Measurements from ENCODE around the gene ETAA1.

ETAA1 gene

DNA sequence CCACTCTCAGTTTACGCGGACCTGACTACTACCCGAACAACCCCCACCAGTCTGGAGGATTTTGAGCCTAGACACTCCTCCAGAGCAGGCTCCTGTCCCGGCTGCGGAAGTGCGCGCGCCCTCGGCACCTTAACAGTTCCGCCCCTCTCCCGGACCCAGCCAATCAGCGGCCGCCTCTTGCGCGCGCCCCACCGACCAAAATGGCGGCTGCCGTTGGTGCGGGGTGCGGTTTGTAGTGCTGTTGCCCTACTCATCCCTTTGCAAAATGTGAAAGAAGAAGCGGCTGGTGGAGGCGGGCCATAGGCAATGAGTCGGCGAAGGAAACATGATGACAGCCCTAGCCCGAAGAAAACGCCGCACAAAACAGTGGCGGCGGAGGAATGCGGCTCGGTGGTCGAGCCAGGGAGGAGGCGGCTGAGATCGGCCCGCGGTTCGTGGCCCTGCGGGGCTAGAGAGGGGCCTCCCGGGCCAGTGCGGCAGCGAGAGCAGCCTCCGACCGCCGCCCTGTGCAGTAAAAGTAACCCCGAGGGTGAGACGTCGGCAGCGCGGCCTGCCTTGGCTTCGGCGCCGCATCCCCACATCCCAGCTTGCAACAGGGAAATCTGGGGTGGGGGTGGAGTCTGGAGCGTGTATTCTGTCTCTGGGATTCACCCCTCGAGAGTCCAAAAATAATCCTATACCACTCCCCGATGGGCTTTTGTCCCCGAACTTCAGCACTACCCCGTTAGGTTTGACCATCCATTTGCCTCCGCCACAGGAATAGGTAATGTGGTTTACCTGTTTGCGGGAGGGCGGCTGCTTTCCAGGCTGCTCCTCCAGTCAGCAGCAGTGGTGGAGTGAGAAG is at the start of gene ETAA1:
ETAA1 (plus strand) TSS at position 191 of the 844 bp plus-strand sequence; CDS start at position 307, 116 bp downstream.
- DNase-seq (ENCODE audit: low spot score), result peak; percentile 90

DNA sequence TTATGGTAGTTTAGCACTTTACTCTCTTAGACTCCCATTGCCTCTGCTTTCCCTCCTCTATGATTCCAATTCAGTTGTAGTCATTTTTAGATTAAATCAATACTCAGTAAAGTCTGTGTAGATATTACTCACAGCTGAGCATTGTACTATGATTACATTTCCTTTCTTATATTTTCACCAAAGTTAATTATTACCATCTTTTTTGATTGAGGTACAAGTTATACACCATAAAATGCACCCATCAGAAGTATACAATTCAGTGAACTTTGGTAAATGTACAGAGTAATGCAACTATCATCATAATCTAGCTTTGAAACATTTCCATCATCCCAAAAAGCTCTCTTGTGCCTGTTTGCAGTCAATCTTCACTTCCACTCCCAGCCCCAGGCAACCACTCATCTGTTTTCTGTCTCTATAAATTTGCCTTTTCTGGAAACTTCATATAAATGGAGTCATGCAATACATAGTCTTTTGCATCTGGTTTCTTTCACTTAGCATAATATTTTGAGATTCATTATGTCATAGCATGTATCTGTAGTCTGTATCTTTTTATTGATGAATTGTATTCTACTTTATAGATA is 30.2 kb upstream of the ETAA1 start:
- no peak for DNase-seq (ENCODE audit: low spot score)

DNA sequence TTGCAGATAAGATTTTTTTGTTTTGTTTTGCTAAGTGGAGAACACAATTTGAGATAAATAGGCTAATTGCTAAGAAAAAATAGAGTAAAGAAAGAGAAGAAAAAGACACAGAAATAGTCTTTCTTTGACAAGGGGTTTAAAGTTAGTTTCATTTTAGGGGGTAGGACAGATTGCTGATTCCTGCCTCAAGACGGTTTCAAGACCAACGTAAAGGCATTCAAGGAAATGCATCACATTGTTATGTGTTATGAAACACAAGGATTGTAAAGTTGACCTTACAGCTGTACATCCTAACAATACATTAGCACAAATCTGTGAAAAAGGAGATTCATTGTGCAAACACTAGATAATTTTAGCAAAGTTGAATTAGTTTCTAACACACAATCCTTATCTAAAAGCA is 22.7 kb upstream of the ETAA1 start:
- DNase-seq (ENCODE audit: low spot score), result no peak

DNA sequence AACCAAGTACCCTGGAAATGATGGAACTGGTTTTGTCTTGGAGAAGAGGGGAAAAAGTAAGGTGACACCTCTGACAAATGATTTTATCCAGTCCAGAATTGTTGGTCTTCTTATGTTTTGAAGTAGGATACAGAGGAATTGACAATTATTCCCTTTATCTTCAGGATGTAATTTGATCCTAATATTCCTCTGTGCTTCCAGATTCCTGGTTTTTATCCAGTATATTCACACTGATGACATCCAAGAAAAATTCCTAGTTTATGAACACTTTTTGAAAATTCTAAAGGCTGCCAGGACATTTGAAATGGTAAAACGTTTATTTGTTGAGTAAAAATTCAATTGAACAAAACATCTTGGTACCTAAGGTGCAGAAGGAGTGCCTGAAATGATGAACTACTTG is 22.2 kb upstream of the ETAA1 start:
- DNase-seq (ENCODE audit: low spot score), result no peak

DNA sequence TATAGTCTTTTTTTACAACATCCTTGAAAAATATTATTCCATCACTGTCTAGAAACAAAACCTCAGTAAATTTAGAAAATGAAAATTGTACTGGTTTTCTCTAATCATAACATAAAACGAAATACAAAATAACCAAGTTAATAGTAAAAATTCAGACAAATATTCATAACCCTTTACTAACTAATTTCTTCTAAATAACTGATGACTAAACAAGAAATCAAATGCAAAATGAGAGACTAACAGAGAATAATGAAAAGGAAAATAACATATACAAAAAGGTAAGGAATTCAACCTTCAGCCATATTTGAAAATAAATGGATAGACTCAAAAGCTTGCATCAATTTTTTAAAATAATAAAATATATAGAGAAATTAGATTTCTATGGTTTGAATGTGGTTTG is 18.6 kb upstream of the ETAA1 start:
- no peak for DNase-seq (ENCODE audit: low spot score)

DNA sequence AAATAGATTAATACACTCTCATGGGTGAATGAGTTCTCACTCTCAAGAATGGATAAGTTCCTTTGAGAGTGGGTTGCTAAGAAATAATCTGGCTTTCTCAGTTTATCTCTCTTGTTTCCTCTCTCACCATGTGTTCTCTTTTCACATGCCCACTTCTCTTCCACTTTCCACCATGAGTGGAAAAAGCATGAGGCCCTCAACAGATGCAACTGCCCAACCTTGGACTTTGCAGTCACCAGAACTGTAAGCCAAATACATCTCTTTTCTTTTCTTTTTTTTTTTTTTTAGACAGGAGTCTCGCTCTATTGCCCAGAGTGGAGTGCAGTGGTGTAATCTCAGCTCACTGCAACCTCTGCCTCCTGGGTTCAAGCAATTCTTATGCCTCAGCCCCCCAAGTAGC is 18.1 kb upstream of the ETAA1 start:
- no peak for DNase-seq (ENCODE audit: low spot score)

DNA sequence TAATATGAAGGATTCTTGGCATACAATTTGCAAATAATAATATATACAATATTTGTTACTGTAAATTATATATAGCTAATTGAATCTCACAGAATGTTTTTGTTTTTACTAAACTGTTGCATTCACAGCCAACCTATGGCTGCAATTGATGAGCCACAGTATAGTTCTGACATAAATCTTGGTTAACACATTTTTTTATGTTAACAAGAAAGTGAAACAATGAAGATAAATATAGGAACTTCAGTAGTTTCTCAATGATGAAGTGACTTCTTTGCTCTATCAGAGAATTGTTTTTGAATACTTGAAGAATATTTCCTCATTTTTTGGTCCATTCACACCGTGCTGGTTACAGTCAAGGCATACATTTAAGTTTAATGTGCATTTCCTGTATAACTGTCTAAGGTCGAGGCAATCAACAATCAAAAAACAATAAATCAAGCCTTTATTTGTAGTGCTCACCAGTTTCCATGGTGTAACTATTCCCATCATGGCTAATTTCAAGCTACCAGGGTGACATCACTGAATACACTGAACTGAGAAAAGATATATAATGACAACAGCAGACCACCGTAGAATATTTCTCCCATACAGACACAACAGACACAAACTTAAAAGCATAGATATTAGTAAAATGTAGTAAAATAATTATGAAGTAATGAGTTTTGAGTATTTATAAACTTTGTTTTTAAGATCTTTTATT is 12.9 kb upstream of the ETAA1 start:
- DNase-seq (ENCODE audit: low spot score), result no peak

DNA sequence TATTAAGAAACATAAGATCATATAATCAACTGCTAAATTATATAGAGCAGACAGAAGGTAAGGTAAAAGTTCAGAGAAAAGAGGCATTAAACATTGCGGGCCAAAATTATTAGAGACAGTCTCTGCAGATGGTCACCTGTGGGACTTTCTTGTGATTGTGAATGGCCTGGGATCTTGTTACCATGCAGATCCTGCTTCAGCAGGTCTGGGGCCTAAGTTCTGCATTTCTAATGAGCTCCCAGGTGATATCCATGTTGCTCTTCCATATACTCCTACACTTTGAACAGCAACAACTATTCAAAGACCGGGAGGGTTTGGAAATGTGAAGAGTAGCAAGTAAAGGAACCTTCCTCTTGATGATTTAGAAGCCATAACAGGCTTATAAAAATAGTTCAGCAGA is 8.5 kb upstream of the ETAA1 start:
- DNase-seq (ENCODE audit: low spot score), result no peak

DNA sequence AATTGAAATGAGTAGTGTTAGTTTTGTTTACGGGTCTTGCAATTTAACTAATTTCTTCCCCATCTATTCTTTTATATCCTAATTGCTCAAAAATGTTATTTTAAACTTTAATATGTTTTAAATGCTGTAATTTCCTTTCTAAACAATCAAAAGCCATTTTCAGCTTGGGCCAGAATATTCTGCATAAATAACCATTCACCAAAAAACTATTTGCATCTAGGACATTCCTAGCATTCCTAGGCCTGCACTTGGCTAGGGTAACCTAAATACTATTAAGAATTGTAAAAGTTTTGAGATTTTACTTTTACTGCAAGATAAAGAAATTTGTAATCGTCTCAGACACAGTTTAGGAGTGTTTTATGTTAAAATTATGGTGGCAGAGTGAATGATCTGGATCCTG is 7.8 kb upstream of the ETAA1 start:
- no peak for DNase-seq (ENCODE audit: low spot score)

DNA sequence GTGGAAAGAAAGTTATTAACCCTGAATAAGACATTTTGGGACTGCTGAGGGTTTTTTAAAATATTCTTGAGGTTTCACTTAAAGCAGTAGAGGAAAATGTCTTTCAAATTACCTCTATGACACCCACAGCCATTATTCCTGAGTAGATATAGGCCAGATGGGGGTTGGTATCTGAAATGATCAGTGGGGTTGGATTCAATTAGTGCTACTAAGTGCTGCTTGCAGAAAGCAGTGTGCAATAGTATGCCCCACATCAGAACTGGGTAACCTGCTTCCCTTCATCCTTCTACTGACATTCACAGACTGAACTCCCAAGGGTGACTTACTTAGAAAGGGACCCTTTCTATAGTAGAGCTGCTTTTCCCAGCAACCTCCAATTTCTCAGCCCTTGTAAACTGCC is 7.3 kb upstream of the ETAA1 start:
- no peak for DNase-seq (ENCODE audit: low spot score)

DNA sequence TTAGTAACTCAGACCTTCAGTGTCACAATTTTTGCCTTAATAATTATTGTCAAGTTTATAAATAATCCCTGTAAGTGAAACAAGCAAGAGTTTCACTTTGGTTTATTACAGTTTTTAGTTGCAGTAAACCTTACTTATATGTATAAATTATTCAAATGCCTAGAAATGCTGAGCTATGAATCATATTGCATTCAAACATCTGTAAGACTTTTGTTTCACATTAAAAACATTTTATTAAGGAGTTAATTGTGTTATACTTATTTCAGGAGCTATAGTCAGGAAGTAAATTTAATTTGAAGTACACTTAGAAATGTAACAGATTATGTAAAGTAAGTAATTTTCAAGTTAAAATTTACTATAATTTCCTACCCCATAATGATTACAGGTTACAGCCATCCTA is 3.9 kb upstream of the ETAA1 start:
- DNase-seq (ENCODE audit: low spot score), result no peak

DNA sequence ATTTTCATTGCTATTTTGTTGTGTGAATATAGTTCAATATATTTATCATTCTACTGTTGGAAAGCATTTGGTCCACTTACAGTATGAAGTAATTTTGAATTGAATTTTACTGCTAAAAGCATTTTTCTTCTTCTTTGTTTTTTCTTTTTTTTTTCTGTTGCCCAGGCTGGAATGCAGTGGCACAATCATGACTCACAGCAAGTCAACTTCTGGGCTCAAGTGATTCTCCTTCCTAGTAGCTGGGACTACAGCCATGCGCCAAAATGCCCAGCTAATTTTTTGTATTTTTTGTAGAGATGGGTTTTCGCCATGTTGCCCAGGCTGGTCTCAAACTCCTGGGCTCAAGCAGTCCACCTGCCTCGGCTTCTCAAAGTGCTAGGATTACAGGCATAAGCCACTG is 2.4 kb upstream of the ETAA1 start:
- DNase-seq (ENCODE audit: low spot score), result peak; percentile 50

DNA sequence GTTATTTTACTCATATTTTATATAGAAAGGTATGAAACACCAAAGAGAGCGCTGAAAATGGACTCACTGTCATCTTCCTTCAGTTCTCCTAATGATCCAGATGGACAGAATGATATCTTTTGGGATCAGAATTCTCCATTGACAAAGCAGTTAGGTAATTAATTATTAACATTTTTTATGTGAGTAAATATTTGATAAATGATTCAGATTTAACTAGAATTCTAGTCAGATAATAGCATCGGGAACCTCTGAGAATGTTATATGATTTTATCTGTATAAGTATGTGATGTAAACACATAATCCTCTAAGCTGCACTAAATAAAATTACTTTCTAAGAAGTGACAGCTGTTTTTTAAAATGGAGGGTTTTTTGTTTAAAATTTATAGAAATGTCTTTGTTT is 2.0 kb downstream of the ETAA1 start:
- no peak for DNase-seq (ENCODE audit: low spot score)

DNA sequence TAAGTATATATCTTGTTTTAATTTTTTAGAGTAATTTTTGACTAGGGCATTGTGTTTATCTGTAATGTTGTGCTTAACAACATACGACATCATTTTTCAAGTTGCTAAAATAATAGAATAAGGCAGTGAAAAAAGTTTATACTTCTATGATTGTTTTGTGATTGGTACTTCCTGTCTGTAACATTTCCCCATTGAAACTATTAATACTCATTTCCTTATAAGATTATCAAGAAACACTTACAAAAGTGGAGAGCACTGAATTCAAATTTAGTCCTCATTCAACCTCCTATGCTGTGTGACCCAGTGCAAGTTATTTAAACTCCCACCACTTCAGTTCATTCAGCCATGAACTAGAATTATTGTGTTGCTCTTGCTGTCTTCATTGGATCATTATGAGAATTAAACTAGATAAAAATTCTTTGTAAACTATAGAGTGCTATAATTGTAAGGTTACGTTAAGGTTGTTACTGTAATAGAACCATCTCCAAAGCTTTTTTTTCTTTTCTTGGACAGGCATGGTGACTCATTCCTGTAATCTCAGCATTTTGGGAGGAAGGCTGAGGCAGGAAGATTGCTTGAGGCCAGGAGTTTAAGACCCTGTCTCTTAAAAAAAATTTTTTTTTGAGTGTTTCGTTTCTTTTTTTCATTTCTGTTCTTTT is 2.8 kb downstream of the ETAA1 start:
- peak; percentile 44 for DNase-seq (ENCODE audit: low spot score)

DNA sequence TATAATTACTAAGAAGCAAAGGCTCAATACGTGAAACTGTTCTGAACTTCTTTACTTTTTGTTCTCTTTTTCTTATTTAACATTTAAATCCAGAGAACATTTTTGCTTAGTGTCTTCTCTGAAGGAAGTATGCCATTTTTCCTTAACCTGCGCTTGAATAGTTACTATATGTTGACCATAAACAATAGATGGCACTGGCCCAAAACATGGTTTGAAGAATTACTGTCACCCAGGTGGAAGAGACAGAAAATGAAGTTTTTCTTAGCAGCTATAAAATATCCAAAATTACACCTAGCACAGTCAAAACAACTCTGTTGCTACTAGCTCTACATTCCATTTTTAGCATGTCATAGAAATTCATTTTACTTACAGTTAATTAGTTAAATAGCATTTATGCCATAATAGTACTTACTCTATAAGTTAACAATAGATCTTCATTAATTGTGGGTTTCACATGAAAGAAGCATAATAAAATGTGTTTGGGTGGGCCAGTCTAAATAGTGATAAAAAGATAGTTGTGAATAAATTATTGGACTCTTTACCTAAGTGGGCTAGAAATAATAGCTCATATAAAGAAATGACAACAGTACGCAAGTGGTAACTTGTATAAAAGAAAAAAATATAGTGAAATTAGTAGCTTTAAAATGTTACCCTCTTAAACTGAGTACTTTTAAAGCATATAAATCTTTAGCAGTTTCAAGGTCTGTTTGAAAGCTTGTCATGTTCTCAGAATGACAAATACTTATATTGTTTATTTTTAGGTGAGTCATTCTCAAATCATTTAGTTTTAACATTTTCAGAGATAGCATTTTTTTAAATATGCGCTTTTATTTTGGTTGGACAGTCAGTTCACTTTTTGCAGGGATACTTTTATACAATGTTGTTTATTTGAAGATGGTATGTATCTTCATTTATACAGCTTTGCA is 3.7 kb downstream of the ETAA1 start:
- DNase-seq (ENCODE audit: low spot score), result peak; percentile 69

DNA sequence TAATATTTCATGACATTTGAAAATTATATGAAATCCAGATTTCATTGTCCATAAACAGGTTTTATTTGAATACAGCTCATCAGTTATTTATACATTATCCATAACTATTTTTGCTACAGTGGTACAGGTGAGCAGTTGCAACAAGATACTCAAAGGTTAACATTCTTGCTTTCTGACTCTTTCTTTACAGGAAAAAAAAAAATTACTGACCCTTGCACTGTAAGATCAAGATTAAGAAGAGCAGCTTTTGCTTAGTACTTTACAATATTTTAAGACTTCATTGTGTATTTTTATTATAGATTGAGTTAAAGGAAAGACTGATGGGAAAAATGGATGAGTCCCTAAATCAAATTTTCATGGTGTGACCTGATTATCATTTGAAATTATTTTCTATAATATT is 11.2 kb downstream of the ETAA1 start:
- DNase-seq (ENCODE audit: low spot score), result no peak

DNA sequence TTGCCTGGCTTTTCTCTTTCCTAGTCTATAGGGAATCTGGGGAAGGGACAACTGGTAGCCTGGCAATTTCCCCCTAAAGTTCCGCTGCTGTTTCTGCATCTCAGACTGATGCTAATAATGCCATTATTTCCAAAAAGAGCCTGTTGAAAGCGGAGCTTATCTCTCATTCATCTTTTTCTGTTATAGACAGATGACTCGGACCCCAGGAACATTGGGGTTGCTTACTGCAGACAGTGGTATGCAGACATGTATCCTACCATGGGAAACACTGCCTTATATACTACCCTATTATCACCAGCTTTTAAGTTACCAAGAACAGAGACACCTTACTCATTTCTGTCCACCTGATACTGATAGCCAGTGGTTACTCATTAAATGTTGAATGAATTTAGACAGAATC is 15.3 kb downstream of the ETAA1 start:
- DNase-seq (ENCODE audit: low spot score), result no peak

DNA sequence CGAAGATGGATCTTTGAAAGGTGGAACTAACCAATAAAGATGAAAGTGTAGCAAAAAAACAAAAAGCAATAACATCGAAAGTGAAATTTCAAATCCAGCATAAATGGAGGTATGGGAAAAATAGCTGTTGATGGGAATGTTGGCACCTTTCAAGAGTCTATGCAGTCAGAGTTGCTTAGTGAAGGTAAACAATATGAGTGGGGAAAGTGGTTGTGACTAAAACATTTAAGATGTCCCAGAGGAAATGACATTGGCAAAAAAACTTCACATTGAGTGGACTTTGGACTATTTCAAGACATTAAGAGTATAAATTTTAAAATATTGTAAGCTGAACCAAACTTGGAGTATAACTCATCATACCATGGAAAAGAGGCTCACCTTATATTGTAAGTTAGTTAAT is 17.7 kb downstream of the ETAA1 start:
- no peak for DNase-seq (ENCODE audit: low spot score)

DNA sequence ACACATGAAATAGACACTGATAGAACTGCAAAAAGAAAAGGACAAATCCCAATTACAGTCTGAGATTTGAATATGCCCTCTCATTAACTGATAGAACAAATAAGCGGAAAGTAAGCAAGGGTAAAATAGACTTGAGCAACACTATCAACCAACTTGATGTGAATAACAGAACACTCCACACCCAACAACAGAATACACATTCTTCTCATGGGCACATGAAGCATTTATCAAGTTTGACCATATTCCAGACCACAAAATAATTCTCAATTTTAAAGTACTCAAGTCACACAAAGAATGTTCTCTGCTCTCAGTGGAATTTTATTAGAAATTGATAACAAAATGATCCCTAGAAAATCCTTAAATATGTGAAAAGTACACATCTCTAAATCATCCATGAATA is 19.0 kb downstream of the ETAA1 start:
- no peak for DNase-seq (ENCODE audit: low spot score)

DNA sequence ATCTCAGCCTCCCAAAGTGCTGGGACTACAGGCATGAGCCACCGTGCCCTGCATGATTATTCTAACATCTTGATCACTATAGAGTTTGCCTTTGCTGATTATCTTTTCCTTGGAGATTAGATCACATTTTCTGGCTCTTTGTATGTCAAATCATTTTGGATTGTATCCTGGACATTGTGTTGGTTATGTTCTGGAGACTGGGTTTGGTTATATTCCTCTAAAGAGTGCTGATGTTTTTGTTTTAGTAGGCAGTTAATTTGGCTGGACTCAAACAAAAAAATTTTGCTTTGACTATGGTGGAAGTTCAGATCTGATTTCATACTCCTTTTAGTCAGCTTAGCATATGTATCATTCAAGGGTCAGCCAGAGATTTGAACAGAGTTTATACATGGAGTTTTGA is 26.4 kb downstream of the ETAA1 start:
- DNase-seq (ENCODE audit: low spot score), result no peak

DNA sequence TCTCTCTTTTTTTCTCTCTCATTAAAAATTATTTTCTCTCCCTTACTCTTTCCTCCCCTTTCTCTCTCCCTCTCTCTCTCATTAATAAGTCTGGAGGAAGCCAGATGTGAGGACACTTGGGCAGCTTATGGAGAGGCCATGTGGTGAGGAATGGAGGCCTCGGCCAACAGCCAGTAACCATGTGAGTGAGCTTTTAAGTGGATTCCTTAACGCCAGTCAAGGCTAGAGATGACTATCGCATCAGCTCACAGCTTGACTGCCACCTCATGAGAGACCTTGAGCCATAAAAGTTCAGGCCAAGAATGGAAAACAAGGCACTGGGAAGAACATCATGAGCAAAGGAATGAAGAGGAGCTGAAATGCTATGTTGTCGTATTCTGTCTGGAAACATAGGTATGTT is 39.1 kb downstream of the ETAA1 start:
- no peak for DNase-seq (ENCODE audit: low spot score)

DNA sequence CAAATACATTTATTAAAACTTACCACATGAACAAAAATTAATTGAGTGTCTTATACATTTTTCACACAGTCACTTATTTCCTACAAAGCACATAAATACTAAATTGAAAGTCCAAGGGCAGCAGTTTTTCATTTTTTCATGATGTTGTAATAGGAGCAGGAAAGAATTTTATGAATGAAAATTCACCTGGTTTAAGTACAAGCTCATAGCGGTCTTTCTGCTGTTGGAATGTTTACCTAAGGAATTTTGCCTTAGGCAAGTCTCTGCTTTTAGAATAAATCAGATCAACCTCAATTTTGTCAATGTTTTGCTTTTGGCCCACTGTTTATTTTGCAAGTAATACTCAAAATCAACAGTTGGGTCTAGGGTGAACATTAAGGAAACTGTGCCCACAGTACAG is 40.0 kb downstream of the ETAA1 start:
- DNase-seq (ENCODE audit: low spot score), result no peak

Measured in kidney capillary endothelial cell (primary cell).